OCI-LY1 (cell line): ENCODE measurements around the gene LIX1L.

Source experiments
- H2AFZ ChIP-seq: fragments of 200-600 bp; sonication (generic), shearing (Covaris generic); 2 replicates; pipeline ENCODE4 v1.6.0; 2014; ENCODE audit warnings: antibody characterized with exemption, mild to moderate bottlenecking, low read length
- H3F3A ChIP-seq: fragments of 200-600 bp; sonication (generic), shearing (Covaris generic); 2 replicates; pipeline ENCODE4 v1.6.0; 2014; ENCODE audit warnings: mild to moderate bottlenecking, antibody characterized with exemption, low read length, moderate library complexity; ENCODE audit not compliant: insufficient read depth
- H3K27ac ChIP-seq: fragments of 200-600 bp; sonication (generic); 2 replicates; pipeline ENCODE4 v1.5.1; 2014; ENCODE audit warnings: low read length, mixed run types, mild to moderate bottlenecking, low read depth; ENCODE audit not compliant: poor library complexity, severe bottlenecking
- H3K27me3 ChIP-seq: fragments of 200-600 bp; sonication (generic); 2 replicates; pipeline ENCODE4 v1.6.0; 2014; ENCODE audit warnings: antibody characterized with exemption, mild to moderate bottlenecking, low read length, moderate library complexity; ENCODE audit not compliant: insufficient read depth
- H3K36me3 ChIP-seq: fragments of 200-600 bp; sonication (generic); 2 replicates; pipeline ENCODE4 v1.6.1; 2014; ENCODE audit warnings: mild to moderate bottlenecking, antibody characterized with exemption, low read length, moderate library complexity, mixed read lengths; ENCODE audit not compliant: insufficient read depth
- H3K4me1 ChIP-seq: fragments of 200-600 bp; sonication (generic); 2 replicates; pipeline ENCODE4 v1.5.1; 2014; ENCODE audit warnings: mild to moderate bottlenecking, low read length, moderate library complexity; ENCODE audit not compliant: insufficient read depth, severe bottlenecking
- H3K4me2 ChIP-seq: fragments of 200-600 bp; sonication (generic), shearing (Covaris generic); 2 replicates; pipeline ENCODE4 v1.6.1; 2014; ENCODE audit warnings: low read length
- H3K4me3 ChIP-seq: fragments of 200-600 bp; sonication (generic); 2 replicates; pipeline ENCODE4 v1.5.1; 2014; ENCODE audit warnings: low read length, low read depth, mild to moderate bottlenecking, mixed read lengths; ENCODE audit not compliant: poor library complexity, severe bottlenecking
- H3K79me2 ChIP-seq: fragments of 200-600 bp; shearing (Covaris generic); 2 replicates; pipeline ENCODE4 v1.6.1; 2016; ENCODE audit warnings: mixed run types, low read length, mixed read lengths; ENCODE audit not compliant: insufficient read depth
- H3K9ac ChIP-seq: fragments of 200-600 bp; sonication (generic), shearing (Covaris generic); 2 replicates; pipeline ENCODE4 v1.6.1; 2014; ENCODE audit warnings: mild to moderate bottlenecking, low read length, mixed read lengths
- H3K9me2 ChIP-seq: fragments of 200-600 bp; sonication (generic), shearing (Covaris generic); 2 replicates; pipeline ENCODE4 v1.6.1; 2014; ENCODE audit warnings: low read depth, mild to moderate bottlenecking, low read length, mixed read lengths
- H3K9me3 ChIP-seq: fragments of 200-600 bp; shearing (Covaris generic); 2 replicates; pipeline ENCODE4 v1.6.1; 2014; ENCODE audit warnings: low read length, mixed read lengths
- H4K20me1 ChIP-seq: fragments of 200-600 bp; sonication (generic), shearing (Covaris generic); 2 replicates; pipeline ENCODE4 v1.6.0; 2016; ENCODE audit warnings: mild to moderate bottlenecking, low read length; ENCODE audit not compliant: insufficient read depth
- CTCF ChIP-seq: fragments of 200-600 bp; sonication (generic), shearing (Covaris generic); IDR thresholded peaks from 2 replicates; pipeline ENCODE4 v1.5.1; 2017; ENCODE audit warnings: mild to moderate bottlenecking, antibody characterized with exemption, low read length, moderate library complexity, mixed read lengths
- EZH2 ChIP-seq: fragments of 200-600 bp; sonication (generic), shearing (Covaris generic); IDR thresholded peaks from 2 replicates; pipeline ENCODE4 v1.8.0; 2017; ENCODE audit warnings: borderline replicate concordance, mixed run types, mild to moderate bottlenecking, antibody characterized with exemption, low read length, moderate library complexity, mixed read lengths

Gene LIX1L

GRCh38 chr1:145964328-145965118, 6.7 kb upstream of the LIX1L start, which contains the start of the genes ANKRD34A and POLR3GL:
ANKRD34A (minus strand) TSS chr1:145964575; CDS start chr1:145961759, 2,816 bp downstream.
POLR3GL (plus strand) TSS chr1:145964690; CDS start chr1:145974866, 10,176 bp downstream.
- H3K9ac ChIP-seq, result peak within 1 kb of the TSS; percentile 78

GRCh38 chr1:145963265-145964019, 5.6 kb upstream of the LIX1L start:
- H4K20me1 ChIP-seq, result no peaks in the 10 kb centered on the region
- H3K27ac ChIP-seq, result peak overlapping the region; percentile 80
- no peak overlapping the region for H2AFZ ChIP-seq
- peaks cover 6% of the 10 kb centered on the region; the same call in 1 of the 2 replicates for H3K9me3 ChIP-seq
- TF ChIP-seq CTCF, result no peak
- no peak for TF ChIP-seq EZH2
- H3F3A ChIP-seq, result 0 out of 2 replicates have a peak, but pooled peaks cover 2% of the 10 kb centered on the region
- H3K4me1 ChIP-seq, result peaks cover 58% of the 10 kb centered on the region
- peaks cover 7% of the 10 kb centered on the region for H3K36me3 ChIP-seq
- H3K9me2 ChIP-seq, result no peaks in the 10 kb centered on the region
- H3K4me3 ChIP-seq, result peak overlapping the region; percentile 71
- H3K4me2 ChIP-seq, result peak overlapping the region; percentile 75
- H3K79me2 ChIP-seq, result no peaks in the 10 kb centered on the region; the same call in 1 of the 2 replicates
- peak overlapping the region; percentile 78 for H3K9ac ChIP-seq
- H3K27me3 ChIP-seq, result no peaks in the 10 kb centered on the region

More at GRCh38 chr1:145964328-145965118, 6.7 kb upstream of the LIX1L start, which contains the start of the genes ANKRD34A and POLR3GL:
- H3K79me2 ChIP-seq, result no peaks in the 10 kb centered on the region; the same call in 1 of the 2 replicates
- no peaks in the 10 kb centered on the region for H3F3A ChIP-seq
- H3K9me2 ChIP-seq, result no peaks in the 10 kb centered on the region
- H3K4me2 ChIP-seq, result peak within 1 kb of the TSS; percentile 75
- H2AFZ ChIP-seq, result no peak within 1 kb of the TSS
- peak within 1 kb of the TSS; percentile 80 for H3K27ac ChIP-seq
- TF ChIP-seq CTCF (no peak), EZH2 (no peak)
- no peaks in the 10 kb centered on the region for H4K20me1 ChIP-seq
- H3K4me1 ChIP-seq, result peaks cover 47% of the 10 kb centered on the region
- peaks cover 6% of the 10 kb centered on the region; the same call in 1 of the 2 replicates for H3K9me3 ChIP-seq
- H3K36me3 ChIP-seq, result peaks cover 7% of the 10 kb centered on the region
- H3K27me3 ChIP-seq, result no peaks in the 10 kb centered on the region
- H3K4me3 ChIP-seq, result peak within 1 kb of the TSS; percentile 71
